ENCODE results near the gene DZIP1.

- TF ChIP-seq MXD4 (CRISPR knock-in tag; IDR thresholded peaks at IDR 0.05; ENCODE audit: borderline replicate concordance) (no peak), ESRRA (CRISPR knock-in tag; IDR thresholded peaks at IDR 0.05; ENCODE audit: borderline replicate concordance) (no peak), CTCF (IDR thresholded peaks at IDR 0.05) (no peak), E2F4 (CRISPR knock-in tag; IDR thresholded peaks at IDR 0.05; ENCODE audit: borderline replicate concordance, low read depth) (no peak), HMGXB4 (CRISPR knock-in tag; IDR thresholded peaks at IDR 0.05) (no peak), JUN (CRISPR knock-in tag; IDR thresholded peaks at IDR 0.05) (no peak), NFE2L1 (CRISPR knock-in tag; IDR thresholded peaks at IDR 0.05) (no peak), SMAD3 (CRISPR knock-in tag; IDR thresholded peaks at IDR 0.05; ENCODE audit: borderline replicate concordance) (no peak), FOXP4 (CRISPR knock-in tag; IDR thresholded peaks at IDR 0.05) (no peak), GABPB1 (CRISPR knock-in tag; IDR thresholded peaks at IDR 0.05) (no peak)
Observed at GRCh38 chr13:95564091-95564490, 80.4 kb downstream of the DZIP1 start.
